ENCODE data around the gene C19orf73.

C19orf73 gene

DNA sequence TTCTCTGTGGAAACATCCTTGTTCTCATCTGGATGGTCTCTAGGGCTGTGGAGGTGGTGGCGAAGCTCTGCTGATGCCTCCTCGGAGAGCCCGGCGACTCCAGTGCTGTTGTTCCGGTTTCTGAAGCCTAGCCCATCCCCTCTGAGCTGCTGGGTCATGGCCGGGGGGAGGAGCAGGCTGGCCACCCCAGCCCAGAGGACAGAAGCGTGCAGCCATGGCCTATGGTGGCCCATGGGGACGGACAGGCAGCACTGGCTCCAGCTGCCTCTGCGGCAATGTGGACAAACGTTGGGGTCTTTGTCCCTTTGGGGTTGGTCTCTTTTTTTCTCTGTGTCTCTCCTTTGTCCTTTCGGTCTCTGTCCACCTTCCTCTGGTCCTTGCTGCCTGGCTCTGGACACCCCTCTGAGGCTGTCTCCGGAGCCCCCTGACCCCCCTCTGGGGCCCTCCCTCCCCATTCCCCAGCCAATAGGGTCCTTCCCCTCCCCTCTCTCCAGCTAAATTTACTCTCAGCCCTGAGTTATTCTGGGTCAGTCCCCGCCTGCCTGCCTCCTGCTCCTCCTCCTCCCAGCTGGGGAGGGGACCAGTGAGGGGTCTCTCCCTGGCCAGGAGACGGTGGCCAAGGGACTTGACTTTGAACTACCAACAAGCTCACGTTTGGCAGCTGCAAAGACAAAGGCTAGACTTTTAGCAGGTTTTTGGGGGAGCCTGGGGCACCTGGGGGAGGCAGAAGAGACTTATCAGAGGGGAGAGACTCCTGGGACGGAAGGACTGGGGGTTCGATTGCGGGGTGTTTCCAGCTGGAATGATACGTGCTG lies 36.3 kb upstream of the C19orf73 start, which contains the start of gene HRC:
Gene HRC (minus strand): TSS at position 392 of the 815 bp plus-strand sequence. CDS start 159 bp downstream, at position 233.
- H3K9ac ChIP-seq (ENCODE audit: low read length), result no peak within 1 kb of the TSS
- no peaks in the 10 kb centered on the region for H3K36me3 ChIP-seq (ENCODE audit: control insufficient read depth, insufficient read depth, low read length, severe bottlenecking)
- peaks cover 17% of the 10 kb centered on the region for H3K4me1 ChIP-seq (ENCODE audit: control insufficient read depth, insufficient read depth, low read length)
- no peaks in the 10 kb centered on the region for H3K9me3 ChIP-seq (ENCODE audit: control insufficient read depth, low read length)
- H3K4me3 ChIP-seq (ENCODE audit: low read length), result no peak within 1 kb of the TSS
- no peak for DNase-seq (ENCODE audit: low read depth)
- H3K27me3 ChIP-seq (replicated peaks; ENCODE audit: control insufficient read depth, insufficient read depth, low read length), result peaks cover 4% of the 10 kb centered on the region

DNA sequence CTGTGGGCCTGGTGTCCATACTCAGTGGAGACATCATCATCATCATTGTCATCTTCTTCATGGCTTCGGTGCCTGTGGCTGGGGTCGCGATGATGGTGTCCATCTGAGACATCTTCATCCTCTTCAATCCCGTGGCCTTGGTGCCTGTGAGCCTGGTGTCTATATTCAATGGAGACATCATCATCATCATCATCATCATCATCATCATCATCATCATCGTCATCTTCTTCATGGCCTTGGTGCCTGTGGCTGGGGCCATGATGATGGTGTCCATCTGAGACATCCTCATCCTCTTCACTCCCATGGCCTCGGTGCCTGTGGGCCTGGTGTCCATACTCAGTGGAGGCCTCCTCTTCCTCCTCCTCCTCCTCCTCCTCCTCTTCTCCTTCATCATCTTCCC lies 35.3 kb upstream of the C19orf73 start:
- no peak overlapping the region for H3K4me3 ChIP-seq (ENCODE audit: low read length)
- H3K36me3 ChIP-seq (ENCODE audit: control insufficient read depth, insufficient read depth, low read length, severe bottlenecking), result no peaks in the 10 kb centered on the region
- peaks cover 4% of the 10 kb centered on the region for H3K27me3 ChIP-seq (replicated peaks; ENCODE audit: control insufficient read depth, insufficient read depth, low read length)
- H3K9me3 ChIP-seq (ENCODE audit: control insufficient read depth, low read length), result no peaks in the 10 kb centered on the region
- H3K9ac ChIP-seq (ENCODE audit: low read length), result no peak overlapping the region
- peaks cover 25% of the 10 kb centered on the region for H3K4me1 ChIP-seq (ENCODE audit: control insufficient read depth, insufficient read depth, low read length)
- no peak for DNase-seq (ENCODE audit: low read depth)

DNA sequence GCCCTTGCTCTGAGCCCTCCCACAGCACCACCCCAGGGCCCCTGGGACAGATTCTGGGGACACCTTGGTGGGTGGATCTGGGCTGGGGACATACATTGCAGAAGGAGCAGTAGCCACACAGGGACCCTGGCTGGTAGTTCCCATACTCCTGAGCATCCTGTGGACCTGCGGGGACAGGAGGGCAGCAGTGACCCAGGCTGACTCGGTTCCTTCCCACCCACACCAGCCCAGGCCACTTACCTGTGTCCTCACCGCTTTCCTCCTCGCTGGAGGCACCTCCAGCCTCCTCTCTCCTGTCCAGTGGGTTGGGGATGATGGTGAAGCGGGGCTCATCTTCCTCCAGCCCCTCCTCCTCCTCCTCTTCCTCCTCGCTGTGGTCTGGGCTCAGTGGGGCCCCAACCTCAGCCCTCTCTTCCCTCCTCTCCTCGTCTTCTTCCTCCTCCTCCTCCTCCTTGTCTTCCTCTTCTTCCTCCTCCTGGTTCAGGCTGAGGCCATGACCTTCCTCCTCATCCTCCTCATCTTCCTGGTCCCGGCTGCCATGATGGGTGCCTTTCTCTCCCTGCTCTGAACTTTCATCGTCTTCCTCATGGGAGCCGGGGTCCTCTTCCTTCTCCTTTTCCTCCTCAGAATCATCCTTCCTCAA lies 34.3 kb upstream of the C19orf73 start:
- Histone ChIP-seq H3K4me3 (ENCODE audit: low read length) (no peak overlapping the region), H3K36me3 (ENCODE audit: control insufficient read depth, insufficient read depth, low read length, severe bottlenecking) (no peaks in the 10 kb centered on the region), H3K9me3 (ENCODE audit: control insufficient read depth, low read length) (no peaks in the 10 kb centered on the region), H3K4me1 (ENCODE audit: control insufficient read depth, insufficient read depth, low read length) (peaks cover 22% of the 10 kb centered on the region), H3K9ac (ENCODE audit: low read length) (no peak overlapping the region), H3K27me3 (replicated peaks; ENCODE audit: control insufficient read depth, insufficient read depth, low read length) (peaks cover 4% of the 10 kb centered on the region)
- DNase-seq (ENCODE audit: low read depth), result no peak

DNA sequence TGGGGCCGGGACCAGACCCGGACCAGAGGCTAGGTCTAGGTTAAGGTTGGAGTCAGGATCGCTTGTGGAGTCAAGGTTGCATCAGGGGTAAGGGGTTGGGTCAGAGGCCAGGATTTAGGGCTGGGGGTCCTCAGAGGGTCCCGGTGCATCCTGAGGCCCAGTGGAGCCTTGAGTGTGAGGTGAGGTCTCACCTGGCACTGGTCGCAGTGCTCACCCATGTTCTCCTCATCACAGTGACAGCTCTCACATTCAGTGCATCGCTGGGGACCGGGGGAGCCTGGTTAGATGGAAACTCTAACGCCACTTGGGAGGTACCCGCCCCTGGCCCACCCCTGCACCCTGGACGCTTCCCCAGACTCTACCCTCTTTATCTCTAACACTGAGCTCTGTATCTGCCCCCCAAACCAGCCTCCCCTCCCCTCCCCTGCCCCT lies 33.2 kb upstream of the C19orf73 start:
- DNase-seq (ENCODE audit: low read depth), result no peak
- Histone ChIP-seq H3K4me3 (ENCODE audit: low read length) (no peak overlapping the region), H3K9ac (ENCODE audit: low read length) (no peak overlapping the region), H3K36me3 (ENCODE audit: control insufficient read depth, insufficient read depth, low read length, severe bottlenecking) (no peaks in the 10 kb centered on the region), H3K9me3 (ENCODE audit: control insufficient read depth, low read length) (no peaks in the 10 kb centered on the region), H3K27me3 (replicated peaks; ENCODE audit: control insufficient read depth, insufficient read depth, low read length) (peaks cover 4% of the 10 kb centered on the region), H3K4me1 (ENCODE audit: control insufficient read depth, insufficient read depth, low read length) (peaks cover 18% of the 10 kb centered on the region)

DNA sequence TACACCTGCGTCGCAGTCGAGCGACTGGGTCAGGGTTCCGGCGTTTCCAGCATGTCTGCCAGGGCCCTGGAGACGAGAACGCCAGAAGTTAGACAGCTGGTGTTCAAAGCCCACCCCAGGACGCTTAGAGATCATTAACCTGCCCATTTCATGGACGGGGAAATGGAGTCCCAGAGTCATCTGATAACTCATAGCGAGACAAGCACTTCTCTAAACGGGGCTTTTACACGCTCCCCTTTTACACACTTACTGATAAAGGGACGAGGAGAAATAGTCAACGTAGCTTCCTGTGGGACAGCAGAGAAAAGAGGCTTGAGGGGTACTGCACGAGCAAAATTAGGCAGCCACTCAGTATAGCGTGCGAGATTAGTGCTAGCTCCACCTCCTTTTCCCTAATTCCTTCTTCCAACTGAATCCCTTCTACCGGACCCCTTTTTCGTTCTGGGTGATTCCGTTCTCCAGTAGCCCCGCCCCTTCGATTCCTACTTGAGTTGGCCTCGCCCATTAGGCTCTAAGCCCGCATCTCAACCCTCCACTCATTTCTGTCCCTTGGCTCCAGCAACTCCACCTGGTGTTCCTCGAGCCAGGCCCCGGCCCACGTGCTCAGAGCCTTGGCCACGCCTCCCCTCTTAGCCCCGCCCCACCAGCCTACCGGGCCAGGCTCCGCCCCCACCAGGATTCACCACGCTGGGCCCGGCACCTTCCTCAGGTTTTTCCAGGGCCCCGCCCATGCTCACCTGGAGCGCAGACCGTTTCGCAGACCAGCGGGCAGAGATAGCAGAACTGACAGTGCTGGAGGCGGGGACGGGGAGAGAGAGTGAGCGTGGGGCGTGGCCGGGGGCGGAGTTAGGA lies 32.5 kb upstream of the C19orf73 start:
- Histone ChIP-seq H3K4me1 (ENCODE audit: control insufficient read depth, insufficient read depth, low read length) (peaks cover 17% of the 10 kb centered on the region), H3K36me3 (ENCODE audit: control insufficient read depth, insufficient read depth, low read length, severe bottlenecking) (no peaks in the 10 kb centered on the region), H3K27me3 (replicated peaks; ENCODE audit: control insufficient read depth, insufficient read depth, low read length) (peaks cover 4% of the 10 kb centered on the region), H3K9ac (ENCODE audit: low read length) (peak overlapping the region; percentile 92), H3K9me3 (ENCODE audit: control insufficient read depth, low read length) (no peaks in the 10 kb centered on the region), H3K4me3 (ENCODE audit: low read length) (peak overlapping the region; percentile 11)
- peak; percentile 70 for DNase-seq (ENCODE audit: low read depth)

DNA sequence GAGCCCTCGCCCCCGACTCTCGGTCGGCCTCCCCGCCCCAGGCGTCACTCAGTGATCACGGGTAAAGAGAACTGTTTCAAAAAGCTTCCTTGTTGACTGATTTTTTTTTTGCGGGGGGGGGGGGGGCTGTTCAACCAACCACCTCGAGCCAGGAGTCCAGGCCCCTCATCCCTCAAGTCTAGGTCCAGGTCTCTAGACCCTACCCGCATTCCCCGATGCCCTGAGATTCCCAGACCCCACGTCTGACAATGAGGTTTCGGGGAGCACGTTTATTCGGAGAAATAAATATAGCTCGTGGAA lies 32.0 kb upstream of the C19orf73 start:
- peak overlapping the region; percentile 98 for H3K4me3 ChIP-seq (ENCODE audit: low read length)
- DNase-seq (ENCODE audit: low read depth), result no peak

DNA sequence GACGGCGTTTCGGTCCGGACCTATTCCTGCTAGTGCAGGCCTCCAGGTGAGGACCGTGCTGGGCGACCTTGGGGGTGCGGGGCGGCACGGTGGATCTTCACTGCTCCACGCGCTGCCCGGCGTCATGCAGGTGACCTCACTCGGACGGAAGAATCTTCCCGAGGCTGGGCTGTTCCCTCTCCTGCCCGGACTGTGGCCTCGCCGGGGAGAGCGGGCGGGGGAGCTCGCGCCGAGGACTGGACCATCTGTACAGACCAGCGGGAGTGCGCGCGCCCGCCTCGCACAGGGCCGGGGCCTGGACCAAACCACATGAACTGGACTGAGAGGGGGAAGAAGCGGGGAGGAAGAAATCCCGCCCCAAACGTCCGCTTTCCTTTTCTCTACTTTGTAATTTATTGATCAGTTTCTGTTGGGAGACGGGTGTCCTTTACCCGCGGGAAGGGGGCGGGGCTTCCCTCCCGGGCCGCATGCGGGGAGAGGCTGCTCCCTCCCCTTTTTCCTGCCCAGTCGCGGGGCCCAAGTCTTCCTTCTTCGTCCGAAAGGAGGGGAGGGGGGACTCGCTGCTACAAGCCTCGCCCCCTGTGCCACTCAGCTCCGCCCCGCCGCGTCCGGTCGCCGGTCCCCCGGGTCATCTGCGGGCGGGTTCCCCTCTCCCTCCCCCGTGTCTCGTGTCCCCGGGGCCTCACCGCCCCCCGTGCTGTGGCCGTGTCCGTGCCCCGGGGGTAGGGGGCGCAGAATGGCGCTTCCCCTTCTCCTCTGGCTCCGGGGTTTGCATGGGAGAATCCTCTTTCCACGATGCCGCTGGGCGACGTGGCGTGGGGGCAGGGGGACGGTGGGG lies 31.4 kb upstream of the C19orf73 start:
- peaks cover 27% of the 10 kb centered on the region for H3K4me1 ChIP-seq (ENCODE audit: control insufficient read depth, insufficient read depth, low read length)
- H3K27me3 ChIP-seq (replicated peaks; ENCODE audit: control insufficient read depth, insufficient read depth, low read length), result no peaks in the 10 kb centered on the region
- DNase-seq (ENCODE audit: low read depth), result peak; percentile 92
- H3K4me3 ChIP-seq (ENCODE audit: low read length), result peak overlapping the region; percentile 98
- no peaks in the 10 kb centered on the region for H3K9me3 ChIP-seq (ENCODE audit: control insufficient read depth, low read length)
- no peaks in the 10 kb centered on the region for H3K36me3 ChIP-seq (ENCODE audit: control insufficient read depth, insufficient read depth, low read length, severe bottlenecking)
- H3K9ac ChIP-seq (ENCODE audit: low read length), result peak overlapping the region; percentile 92

More for the DNA sequence above, 32.0 kb upstream of the C19orf73 start:
- Histone ChIP-seq H3K4me1 (ENCODE audit: control insufficient read depth, insufficient read depth, low read length) (peaks cover 22% of the 10 kb centered on the region), H3K9ac (ENCODE audit: low read length) (peak overlapping the region; percentile 92), H3K27me3 (replicated peaks; ENCODE audit: control insufficient read depth, insufficient read depth, low read length) (no peaks in the 10 kb centered on the region), H3K36me3 (ENCODE audit: control insufficient read depth, insufficient read depth, low read length, severe bottlenecking) (no peaks in the 10 kb centered on the region), H3K9me3 (ENCODE audit: control insufficient read depth, low read length) (no peaks in the 10 kb centered on the region)

DNA sequence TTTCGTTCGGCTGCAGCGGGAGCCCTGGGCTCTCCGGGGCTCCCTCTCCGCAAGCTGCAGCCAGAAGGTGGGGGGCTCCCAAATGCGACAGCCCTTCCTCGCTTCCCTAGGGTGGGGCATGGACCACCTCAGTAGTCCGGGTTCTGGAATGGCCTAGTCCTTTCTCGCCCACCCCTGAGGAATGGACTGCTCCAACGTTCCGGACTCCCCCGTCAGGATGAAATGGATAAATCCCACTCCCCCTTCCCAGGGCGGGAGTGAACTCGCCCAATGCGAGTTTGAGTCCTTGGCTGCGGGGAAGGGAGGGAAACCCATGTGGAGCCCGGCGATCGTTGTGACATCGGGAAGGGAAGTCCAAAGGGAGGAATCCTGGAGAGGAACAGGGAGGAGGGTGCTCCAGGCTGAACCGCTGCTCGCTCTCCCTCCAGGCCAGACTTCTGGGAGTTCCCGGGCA lies 30.7 kb upstream of the C19orf73 start:
- H3K9me3 ChIP-seq (ENCODE audit: control insufficient read depth, low read length), result no peaks in the 10 kb centered on the region
- peak overlapping the region; percentile 98 for H3K4me3 ChIP-seq (ENCODE audit: low read length)
- DNase-seq (ENCODE audit: low read depth), result peak; percentile 91
- H3K4me1 ChIP-seq (ENCODE audit: control insufficient read depth, insufficient read depth, low read length), result peaks cover 27% of the 10 kb centered on the region
- H3K27me3 ChIP-seq (replicated peaks; ENCODE audit: control insufficient read depth, insufficient read depth, low read length), result no peaks in the 10 kb centered on the region
- H3K36me3 ChIP-seq (ENCODE audit: control insufficient read depth, insufficient read depth, low read length, severe bottlenecking), result no peaks in the 10 kb centered on the region
- peak overlapping the region; percentile 92 for H3K9ac ChIP-seq (ENCODE audit: low read length)

DNA sequence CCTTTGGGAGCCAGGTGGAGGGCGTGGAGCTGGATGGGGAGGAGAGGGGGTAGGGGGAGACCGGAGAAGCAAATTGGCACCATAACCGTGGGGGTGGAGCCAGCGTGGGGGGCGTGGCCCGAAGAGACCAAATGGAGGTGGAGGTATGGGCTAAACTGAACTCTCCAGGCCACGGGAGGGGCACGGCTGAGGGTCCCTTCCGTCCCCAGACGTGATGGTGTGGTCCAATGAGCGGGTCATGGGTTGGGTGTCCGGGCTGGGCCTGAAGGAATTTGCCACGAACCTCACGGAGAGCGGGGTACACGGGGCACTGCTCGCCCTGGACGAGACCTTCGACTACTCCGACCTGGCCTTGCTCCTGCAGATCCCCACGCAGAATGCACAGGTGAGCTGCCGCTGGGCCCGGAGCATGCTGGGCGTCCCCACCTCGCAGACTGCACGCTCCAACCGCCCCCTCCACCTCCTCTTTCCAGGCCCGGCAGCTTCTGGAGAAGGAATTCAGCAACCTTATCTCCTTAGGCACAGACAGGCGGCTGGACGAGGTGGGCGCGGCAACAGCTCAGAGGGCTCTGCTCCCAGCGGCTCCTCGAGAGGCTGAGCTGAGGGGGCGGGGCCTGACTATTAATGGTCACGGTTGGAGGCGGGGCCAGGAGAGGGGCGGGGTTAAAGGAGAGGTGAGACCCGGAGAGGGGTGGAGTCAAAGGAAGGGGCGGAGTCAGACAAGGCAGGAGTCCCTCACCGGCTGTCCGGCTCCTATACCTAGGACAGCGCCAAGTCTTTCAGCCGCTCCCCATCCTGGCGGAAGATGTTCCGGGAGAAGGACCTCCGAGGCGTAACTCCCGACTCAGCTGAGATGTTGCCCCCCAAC lies 30.1 kb upstream of the C19orf73 start:
- Histone ChIP-seq H3K9ac (ENCODE audit: low read length) (peak overlapping the region; percentile 92), H3K27me3 (replicated peaks; ENCODE audit: control insufficient read depth, insufficient read depth, low read length) (no peaks in the 10 kb centered on the region), H3K4me3 (ENCODE audit: low read length) (peak overlapping the region; percentile 98), H3K4me1 (ENCODE audit: control insufficient read depth, insufficient read depth, low read length) (peaks cover 27% of the 10 kb centered on the region), H3K36me3 (ENCODE audit: control insufficient read depth, insufficient read depth, low read length, severe bottlenecking) (no peaks in the 10 kb centered on the region), H3K9me3 (ENCODE audit: control insufficient read depth, low read length) (no peaks in the 10 kb centered on the region)
- peak; percentile 98 for DNase-seq (ENCODE audit: low read depth)
